GM21526 (cell line): ENCODE measurements around the gene LRRC51.
"Not testable (repeated sequence)": the region's sequence is repeated elsewhere in the genome, so short reads cannot be mapped to it uniquely, and the experiment has no call there.

Experiments
- ATAC-seq: cut with Tn5 transposase; IDR thresholded peaks from one replicate; pipeline ENCODE4 v1.9.1; 2021; ENCODE audit warnings: moderate library complexity; ENCODE audit not compliant: unreplicated experiment, low FRiP score

The LRRC51 gene

DNA sequence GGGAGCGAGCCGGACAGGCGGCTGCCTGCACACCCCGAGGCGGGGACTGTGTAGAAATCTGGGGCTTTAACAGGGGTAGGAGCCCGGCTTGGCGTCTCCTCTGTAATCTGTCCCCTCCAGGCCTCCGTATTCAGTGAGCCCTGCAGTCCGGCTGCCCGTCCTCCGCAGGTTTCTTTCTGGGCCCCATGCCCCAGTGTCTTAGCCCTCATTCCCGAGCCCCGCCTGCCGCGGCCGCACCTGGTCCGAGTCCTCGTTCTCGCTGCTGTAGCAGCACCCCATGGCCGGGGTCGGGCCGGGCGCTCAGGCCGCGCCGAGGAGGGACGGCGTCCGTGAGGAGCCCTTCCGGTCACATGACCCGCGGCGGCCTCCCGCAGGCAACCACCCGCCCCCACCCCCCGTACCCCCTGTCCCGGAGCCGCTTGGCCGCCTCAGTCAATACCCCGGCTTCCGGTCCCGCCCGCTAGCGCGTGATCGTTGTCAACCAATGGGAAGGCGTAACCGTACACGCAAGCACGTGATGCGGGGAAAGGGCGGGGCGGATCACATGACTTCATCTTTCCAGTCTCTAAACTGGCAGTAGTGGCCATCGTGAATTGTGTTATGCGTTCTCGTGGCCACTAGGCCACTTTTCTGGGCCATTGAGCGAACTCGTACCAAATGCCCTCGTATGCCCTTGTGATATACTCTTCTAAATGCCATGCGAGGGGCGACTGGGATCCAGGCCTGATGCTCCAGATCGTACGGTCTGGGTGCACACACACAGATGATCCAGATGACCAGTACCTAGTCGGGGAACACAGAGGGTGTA, 22.5 kb downstream of the LRRC51 start, which contains the start of gene LAMTOR1:
Gene LAMTOR1 (minus strand): TSS at position 352 of the 808 bp plus-strand sequence. CDS start 73 bp downstream, at position 279.
- peak; percentile 70 for ATAC-seq

DNA sequence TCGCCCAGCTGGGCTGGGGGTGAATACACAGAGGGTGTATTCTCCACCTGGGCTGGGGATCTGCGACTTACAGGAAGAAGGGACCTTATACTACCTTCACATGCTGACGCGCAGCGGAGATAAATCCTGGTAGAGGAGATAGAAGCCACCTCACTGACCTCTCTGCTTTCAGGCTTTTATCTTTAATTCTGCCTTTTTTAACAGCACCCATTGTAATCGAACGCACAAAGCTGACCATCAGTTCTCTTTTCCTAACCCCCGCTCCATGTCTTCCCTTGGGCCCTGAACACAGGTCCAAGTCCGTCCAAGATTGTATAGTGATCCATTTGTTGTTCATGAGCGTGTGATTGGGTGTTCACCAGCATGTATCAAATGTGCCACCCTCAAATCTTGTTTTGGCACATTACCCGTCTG, 23.1 kb downstream of the LRRC51 start:
- no peak for ATAC-seq

DNA sequence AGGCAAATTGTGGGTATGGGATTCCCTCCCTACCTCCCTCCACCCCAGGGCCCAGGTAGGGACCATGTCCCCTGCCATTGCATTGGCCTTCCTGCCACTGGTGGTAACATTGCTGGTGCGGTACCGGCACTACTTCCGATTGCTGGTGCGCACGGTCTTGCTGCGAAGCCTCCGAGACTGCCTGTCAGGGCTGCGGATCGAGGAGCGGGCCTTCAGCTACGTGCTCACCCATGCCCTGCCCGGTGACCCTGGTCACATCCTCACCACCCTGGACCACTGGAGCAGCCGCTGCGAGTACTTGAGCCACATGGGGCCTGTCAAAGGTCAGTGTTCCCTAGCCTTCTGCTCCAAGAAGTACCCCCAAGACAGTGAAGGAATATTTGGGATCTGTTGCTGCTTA, 25.2 kb downstream of the LRRC51 start, which contains the start of gene TOMT:
Gene TOMT (plus strand): TSS at position 37 of the 400 bp plus-strand sequence. CDS start 28 bp downstream, at position 65.
- no peak for ATAC-seq

DNA sequence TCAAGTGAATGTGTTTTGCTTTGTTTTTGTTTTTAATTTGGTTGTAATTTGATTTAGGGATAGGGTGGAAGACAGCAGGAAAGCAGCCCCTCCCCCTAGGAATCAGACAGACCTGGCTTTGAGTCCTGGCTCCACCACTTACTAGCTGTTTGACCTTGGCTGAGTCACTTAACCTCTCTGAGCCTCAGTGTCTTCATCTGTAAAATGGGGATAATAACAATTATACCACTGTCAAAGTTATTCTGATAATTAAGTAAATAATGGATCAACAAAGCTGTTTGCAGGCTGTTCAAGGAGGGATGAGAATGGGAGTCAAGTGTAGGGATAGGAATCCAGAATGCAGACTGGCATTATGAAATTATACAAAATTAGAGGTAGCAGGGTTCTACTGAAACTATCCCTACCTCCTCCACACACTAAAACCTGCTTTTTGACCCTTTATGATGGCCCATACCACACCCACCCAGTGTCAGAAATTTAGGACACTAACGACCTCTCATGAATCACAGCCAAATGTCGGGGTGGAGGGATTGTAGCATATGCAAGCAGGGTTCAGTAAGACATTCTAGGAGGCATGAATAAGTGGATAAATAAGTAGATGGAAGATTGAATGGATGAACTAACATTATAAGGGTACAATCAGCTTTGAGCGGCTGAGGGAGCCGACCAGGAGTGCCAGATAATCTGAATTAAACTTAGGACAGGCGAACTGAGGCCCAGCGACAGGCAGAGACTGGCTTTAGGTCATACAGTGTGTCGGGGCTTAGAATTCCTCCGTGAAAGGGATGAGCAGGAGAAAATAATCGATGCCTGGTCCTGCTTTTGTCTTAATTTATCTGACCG, 30.9 kb downstream of the LRRC51 start:
- peak; percentile 5 for ATAC-seq

DNA sequence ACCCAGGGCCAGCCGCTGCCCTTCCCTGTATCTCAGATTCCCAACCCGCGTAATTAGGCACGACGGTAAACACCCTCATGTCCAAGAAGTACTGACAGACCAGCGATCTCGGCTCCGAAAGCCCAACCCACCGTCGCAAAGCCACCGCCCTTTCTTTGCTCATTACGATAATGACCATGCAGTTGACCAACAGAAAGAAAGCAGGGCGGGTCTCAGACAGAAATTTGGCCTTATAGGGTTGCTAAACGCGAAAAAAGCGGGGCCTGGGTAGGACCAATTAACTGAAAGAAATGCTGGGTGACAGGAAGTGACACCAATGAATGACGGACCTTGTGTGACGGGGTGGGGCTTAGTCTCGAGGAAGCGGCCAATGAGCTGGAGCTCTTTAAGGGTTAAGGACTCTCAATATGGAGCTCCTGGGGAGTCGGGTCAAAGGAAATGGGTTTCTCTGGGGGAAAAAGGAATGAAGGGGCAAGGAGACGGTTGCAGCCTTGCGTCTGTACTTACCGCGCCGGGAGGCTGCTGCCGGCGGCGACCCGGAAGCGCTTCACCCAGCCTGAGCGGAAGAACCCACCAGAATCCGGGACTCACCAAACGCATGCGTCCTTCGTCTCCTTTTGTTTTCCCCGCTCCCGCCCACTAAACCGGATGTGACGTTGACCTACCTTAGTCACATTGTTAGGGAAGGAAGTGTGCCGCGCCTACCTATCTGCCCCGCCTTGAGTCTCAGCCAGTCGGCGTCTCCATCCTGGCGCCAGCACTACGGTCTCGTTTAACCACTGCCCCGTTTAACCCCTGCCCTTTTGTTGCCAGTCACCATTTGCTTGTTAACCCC, 31.7 kb downstream of the LRRC51 start, which contains the start of gene ANAPC15:
Gene ANAPC15 (minus strand): TSS at position 553 of the 835 bp plus-strand sequence. CDS start 1,419 bp downstream, outside the sequence.
- ATAC-seq = peak; percentile 77

DNA sequence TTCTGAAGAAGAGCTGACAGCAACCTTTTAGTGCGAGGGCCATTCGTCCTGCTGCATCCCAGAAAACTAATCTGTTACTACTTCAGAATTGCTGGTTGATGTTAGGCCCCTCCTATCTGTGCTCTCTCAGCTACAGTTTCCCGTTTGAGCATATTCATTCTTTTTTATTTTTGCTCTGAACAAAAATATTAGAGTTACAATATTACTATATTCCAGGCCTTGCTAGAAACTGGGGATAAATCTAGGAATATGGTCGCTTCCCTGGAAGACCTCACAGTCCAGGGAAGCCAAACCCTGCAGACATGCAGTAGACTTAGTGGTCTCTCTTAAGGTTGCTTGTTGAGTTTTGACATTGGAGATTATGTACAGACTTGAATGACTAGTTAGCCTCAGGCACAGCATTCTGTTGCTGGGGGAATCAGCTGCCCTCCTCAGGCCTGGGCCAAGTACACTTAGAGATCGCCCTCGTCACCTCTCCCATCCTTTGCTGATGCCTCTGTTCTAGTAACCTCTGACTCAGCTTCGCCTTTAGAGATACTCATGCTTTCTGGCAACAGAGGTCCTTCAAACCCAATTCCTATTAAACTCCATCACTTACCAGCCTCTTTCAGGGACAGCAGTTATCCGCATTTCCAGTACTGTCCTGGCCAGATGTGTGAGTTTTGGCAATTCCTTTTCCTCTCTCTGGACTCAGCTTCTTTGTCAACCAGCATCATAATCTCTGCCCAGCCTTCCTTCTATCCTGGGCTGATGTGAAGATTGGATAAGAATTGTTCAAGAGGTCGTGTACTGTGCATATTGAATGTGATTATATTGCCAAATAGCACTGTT, 32.5 kb downstream of the LRRC51 start:
- no peak for ATAC-seq

DNA sequence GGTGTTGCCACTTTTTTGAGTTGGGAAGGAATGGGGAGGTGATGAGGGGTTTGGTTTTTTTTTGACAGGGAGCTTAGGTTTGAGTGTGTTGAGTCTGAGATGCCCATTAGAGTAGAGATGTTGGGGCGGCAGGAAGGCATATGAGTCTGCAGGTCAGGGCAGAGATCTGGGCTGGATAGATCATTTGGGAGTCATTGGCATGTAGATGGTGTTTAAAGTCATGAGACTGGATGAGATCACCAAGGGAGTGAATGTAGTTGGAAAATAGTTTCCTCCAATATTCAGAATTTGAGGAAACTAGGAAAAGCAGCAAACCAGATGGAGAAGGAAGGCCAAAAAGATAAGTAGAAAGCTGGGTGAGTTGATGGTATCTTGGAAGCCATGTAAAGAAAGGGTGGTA, 33.9 kb downstream of the LRRC51 start:
- no peak for ATAC-seq

DNA sequence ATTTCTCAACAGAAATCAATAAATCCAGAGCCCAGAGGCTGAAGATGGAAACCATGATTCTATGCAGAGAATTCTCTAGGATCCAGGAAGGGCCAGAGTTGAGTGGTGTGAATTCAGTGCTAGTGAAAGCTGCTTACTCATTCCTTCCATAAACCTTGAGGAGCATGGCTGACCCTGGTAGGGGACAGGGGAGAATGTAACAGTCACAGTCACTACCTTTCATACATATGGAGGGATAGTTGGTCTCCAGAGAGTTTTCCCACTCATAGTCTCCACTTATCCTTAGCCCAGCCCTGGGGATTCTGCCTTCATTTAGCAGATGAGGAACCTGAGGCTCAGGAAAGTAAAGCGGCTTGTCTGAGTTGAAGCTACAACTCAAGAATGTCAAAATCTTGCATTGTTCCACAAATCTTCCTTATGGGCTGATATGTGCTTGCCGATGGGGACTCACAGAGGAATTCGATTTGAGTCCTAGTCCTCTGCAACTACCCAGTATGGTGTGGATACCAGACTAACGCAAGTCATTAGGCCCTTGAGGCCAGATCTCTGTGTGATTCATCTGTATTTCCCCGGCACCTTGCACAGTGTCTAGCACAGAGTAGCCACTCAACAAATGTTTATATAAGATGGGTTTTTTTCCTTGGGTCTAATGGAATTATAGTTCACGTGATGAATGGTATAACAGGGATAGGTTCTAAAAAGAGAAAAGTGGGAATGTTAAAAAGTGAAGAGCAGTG, 35.5 kb downstream of the LRRC51 start:
- ATAC-seq = no peak

DNA sequence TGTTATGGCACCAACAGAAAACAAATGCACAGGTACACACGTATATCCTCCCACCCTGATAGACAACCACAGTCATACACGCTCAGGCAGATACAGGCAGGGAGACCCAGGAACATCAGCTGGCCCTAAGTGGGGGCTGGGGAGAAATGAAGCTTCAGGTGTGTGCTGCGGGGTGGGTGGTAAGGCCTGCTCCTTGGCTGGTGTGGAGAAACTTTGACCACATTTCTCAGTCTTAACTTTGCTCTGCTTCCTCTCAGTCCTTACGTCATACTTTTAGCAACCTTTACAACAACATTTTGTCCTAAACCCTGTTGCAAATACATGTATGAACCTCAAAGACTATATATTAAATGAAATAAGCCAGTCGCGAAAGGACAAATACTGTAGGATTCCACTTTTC, 38.5 kb downstream of the LRRC51 start:
- ATAC-seq = no peak

DNA sequence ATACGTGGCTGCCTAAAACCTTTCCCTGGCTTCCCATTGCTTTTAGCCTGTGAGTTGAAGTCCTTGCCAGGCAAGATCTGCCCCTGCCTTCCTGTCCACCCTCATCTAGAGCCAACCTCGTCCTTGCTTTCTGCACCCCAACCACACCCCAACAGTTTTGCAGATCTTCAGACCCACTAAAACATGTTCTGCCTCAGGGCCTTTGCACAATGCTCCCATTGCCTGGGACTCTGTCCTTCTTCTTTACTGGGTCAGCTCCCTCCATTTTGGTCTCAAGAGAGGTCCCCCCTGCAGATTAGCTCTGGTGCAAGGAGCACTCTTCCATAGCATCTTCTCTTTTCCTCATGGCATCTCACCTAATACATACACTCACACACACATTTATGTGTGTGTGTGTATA, 40.3 kb downstream of the LRRC51 start:
- ATAC-seq = no peak

DNA sequence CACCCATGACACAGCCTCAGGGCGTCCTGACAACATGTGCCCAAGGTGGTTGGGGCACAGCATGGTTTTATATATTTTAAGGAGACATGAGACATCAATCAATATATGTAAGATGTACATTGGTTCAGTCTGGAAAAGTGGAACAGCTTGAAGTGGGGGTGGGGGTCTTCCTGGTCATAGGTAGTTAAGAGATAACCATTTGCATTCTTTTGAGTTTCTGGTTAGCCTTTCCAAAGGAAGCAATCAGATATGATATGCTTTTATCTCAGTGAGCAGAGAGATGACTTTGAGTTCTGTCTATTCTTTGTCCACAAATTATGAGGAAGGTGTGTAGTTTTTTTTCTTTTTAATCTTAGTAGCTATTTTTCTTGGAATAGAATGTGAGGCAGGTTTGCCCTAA, 42.0 kb downstream of the LRRC51 start:
- no peak for ATAC-seq

DNA sequence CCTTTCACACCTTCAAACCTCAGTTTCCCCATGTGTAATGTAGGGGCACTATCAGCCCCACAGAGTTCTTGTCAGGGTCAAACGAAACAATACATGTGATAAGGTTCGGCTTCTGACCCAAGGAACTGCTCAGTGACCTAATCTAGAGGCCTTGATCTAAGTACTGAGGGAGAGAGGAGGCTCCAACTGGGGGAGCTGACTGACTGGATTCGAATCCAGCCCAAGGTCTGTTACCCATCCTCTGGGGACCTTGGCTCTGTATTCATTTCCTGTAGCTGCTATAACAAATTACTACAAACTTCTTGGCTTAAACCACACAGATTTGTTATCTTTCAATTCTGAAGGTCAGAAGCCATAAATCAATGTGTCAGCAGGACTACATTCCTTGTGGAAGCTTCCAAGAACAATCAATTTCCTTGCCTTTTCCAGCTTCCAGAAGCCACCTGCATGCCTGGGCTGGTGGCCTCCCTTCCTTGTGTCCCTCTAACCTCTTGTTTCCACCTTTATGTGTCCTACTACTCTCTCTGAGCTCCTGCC, 42.5 kb downstream of the LRRC51 start:
- ATAC-seq = no peak

DNA sequence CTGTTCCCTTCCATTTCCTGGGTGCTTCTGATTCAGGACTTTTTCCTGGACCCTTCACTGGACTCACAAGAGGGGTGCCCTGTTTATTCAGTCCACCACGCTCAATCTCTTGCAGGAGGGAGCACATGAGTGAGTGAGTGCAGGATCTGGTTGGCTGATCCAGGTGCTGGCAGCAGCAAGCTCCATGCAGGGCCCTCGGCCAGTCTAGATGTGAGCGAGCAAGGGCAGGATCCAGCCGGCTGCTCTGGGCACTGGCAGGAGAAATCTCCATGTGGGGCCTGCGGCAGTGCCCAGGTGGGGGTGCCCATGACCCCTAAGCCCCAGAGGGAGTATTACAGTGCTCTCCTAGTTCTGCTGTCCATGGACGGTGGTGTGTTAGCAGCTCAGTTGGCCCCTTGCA, 43.4 kb downstream of the LRRC51 start:
- ATAC-seq = no peak

DNA sequence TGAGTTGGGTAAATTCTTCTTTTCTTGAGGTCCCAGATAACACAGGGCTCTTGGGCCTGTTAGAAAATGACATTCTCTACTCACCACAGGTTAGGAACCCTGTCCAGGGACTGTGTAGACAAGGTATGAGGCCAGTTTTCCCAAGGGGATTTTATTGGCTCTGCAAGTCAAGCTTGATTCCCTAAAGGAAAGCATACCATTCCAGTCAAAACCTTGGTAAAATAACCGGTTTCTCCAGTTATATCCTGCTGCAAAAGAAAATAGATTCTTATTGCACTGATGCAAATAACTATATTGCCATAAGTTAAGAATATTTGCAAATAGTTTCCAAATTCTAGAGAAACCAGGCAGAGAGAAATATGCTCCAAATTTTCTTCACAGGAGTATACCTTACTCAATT, 45.3 kb downstream of the LRRC51 start:
- no peak for ATAC-seq

DNA sequence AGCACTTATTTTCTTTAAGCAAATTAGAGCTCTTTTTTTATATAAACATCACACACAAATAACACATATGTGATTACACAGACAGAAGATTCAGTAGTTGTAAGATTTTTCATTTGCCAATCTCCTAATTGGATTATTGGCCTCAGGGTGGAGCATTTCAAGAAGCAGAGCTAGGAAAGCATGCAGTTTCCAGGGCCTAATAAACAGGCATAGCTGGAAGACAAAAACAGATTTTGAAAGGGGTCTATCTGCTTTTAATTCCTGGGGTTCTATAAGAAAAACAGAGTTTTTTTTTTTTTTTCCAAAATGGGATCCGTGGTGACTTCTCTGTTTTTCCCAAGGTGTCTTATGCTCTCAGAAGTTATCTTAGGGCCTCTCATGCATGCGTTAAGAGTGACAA, 47.3 kb downstream of the LRRC51 start:
- ATAC-seq = no peak

DNA sequence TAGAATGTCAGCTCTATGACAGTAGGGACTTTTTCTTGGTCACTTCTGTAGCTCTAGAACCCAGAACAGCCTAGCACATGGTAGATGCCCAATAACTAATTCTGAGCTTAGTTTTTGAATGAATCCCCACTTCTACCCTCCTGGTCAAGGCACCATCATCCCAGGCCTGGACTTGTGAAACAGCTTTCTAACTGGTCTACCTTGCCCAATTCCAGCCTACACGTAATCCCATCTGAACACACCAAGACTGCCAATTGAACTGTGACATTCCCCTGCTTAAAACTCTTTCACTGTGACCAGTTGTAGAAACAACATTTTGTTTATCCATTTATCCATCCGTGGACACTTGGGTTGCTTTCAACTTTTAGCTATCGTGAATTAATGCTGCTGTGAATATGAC, 48.7 kb downstream of the LRRC51 start:
- no peak for ATAC-seq

DNA sequence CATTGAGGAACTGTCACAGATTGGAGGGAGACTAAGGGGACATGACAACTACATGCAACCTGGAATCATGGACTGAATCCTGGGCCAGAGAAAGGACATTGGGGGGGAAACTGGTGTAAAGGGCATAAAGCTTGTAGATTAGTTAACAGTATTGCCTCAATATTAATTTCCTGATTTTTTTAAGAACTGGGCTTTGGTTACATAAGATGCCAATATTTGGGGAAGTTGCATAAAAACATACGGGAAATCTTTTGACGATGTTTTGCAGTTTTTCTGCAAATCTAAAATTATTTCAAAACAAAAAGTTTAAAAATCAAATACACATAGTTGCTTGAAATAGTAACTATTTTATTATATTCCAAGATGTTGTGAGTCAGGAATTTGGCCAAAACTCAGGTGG, 52.0 kb downstream of the LRRC51 start:
- no peak for ATAC-seq

DNA sequence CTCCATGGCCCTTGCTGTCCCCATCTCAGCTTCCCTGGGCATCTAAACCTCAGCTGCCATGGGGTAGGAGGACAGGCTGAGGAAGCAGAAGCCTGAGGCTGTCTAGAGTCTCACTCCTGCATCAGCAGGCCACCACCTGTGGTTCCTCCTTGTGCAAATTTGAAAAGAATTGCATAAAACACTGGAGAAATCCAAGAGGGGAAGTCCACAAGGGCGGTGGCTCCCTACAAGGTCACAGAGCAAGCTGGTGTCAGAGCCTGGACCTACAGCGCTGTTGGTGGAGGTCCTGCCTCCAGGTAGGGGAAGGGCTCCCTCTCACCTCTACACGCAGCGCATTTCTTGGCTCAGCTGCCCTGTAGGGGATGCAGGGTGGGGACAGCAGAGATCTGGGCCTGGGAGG, 54.8 kb downstream of the LRRC51 start, which contains the start of gene FOLR3:
Gene FOLR3 (plus strand): TSS at position 253 of the 400 bp plus-strand sequence. CDS start 228 bp downstream, outside the sequence.
- not testable (repeated sequence) for ATAC-seq
